Measurements from ENCODE around the gene P4HTM.
A peak's percentile ranks its signal among the peaks of the same experiment; 100 is the strongest.

P4HTM gene

GRCh38 chr3:49028298-49028672 lies 38.2 kb downstream of the P4HTM start:
- H3K36me3 Mint-ChIP-seq, result peaks cover 65% of the 10 kb centered on the region
- CTCF ChIA-PET, result interaction anchor here (0.6 kb wide), 1 partner anchor 44 kb away, joined by 3 read pairs; no protein-coding TSS in a partner anchor
- H3K27me3 Mint-ChIP-seq, result no peaks in the 10 kb centered on the region
- H3K27ac Mint-ChIP-seq, result peak overlapping the region; percentile 87
- peak overlapping the region; percentile 85 for H3K4me3 Mint-ChIP-seq
- peaks cover 53% of the 10 kb centered on the region for H3K4me1 Mint-ChIP-seq
- no peaks in the 10 kb centered on the region for H3K9me3 Mint-ChIP-seq
- no peak for DNase-seq

GRCh38 chr3:49028673-49029562 lies 38.9 kb downstream of the P4HTM start, which contains the start of gene IMPDH2:
Gene IMPDH2, minus strand, starts transcription at chr3:49029398. Its CDS starts 48 bp downstream, at chr3:49029350.
- H3K27ac Mint-ChIP-seq, result peak within 1 kb of the TSS; percentile 87
- peaks cover 48% of the 10 kb centered on the region for H3K4me1 Mint-ChIP-seq
- H3K4me3 Mint-ChIP-seq, result peak within 1 kb of the TSS; percentile 85

GRCh38 chr3:49029563-49029884 lies 39.5 kb downstream of the P4HTM start:
- no peaks in the 10 kb centered on the region for H3K27me3 Mint-ChIP-seq
- no peak for DNase-seq
- peaks cover 56% of the 10 kb centered on the region for H3K36me3 Mint-ChIP-seq
- H3K9me3 Mint-ChIP-seq, result no peaks in the 10 kb centered on the region
- H3K4me3 Mint-ChIP-seq, result peak overlapping the region; percentile 85
- H3K27ac Mint-ChIP-seq, result peak overlapping the region; percentile 87
- CTCF ChIA-PET, result interaction anchor here (0.5 to 1.3 kb wide), 6 partner anchors 9 to 315 kb away, joined by 3 to 10 read pairs (median 4); partner anchors contain the start of gene QRICH1
- H3K4me1 Mint-ChIP-seq, result peaks cover 44% of the 10 kb centered on the region

More at GRCh38 chr3:49028673-49029562, 38.9 kb downstream of the P4HTM start, which contains the start of gene IMPDH2:
- no peaks in the 10 kb centered on the region for H3K9me3 Mint-ChIP-seq
- CTCF ChIA-PET, result interaction anchor here (0.5 to 1.3 kb wide), 7 partner anchors 9 to 316 kb away, joined by 3 to 10 read pairs (median 3); partner anchors contain the start of gene QRICH1
- H3K27me3 Mint-ChIP-seq, result no peaks in the 10 kb centered on the region
- DNase-seq, result peak; percentile 94
- H3K36me3 Mint-ChIP-seq, result peaks cover 60% of the 10 kb centered on the region

- peak overlapping the region; percentile 87 for H3K27ac Mint-ChIP-seq
- H3K27me3 Mint-ChIP-seq, result no peaks in the 10 kb centered on the region
- peaks cover 57% of the 10 kb centered on the region for H3K36me3 Mint-ChIP-seq
- H3K4me1 Mint-ChIP-seq, result peaks cover 38% of the 10 kb centered on the region
- no peak for DNase-seq
- H3K4me3 Mint-ChIP-seq, result no peak overlapping the region
- CTCF ChIA-PET, result no interaction called here
- H3K9me3 Mint-ChIP-seq, result no peaks in the 10 kb centered on the region
Observed at GRCh38 chr3:49030321-49030720, 40.3 kb downstream of the P4HTM start.

GRCh38 chr3:49032646-49033304 lies 42.7 kb downstream of the P4HTM start:
- DNase-seq, result peak; percentile 14
- H3K36me3 Mint-ChIP-seq, result peaks cover 48% of the 10 kb centered on the region
- no peaks in the 10 kb centered on the region for H3K9me3 Mint-ChIP-seq
- H3K4me3 Mint-ChIP-seq, result no peak overlapping the region
- H3K4me1 Mint-ChIP-seq, result peaks cover 18% of the 10 kb centered on the region
- H3K27ac Mint-ChIP-seq, result no peak overlapping the region
- no peaks in the 10 kb centered on the region for H3K27me3 Mint-ChIP-seq
- CTCF ChIA-PET, result interaction anchor here (0.6 kb wide), 1 partner anchor 82 kb away, joined by 5 read pairs; no protein-coding TSS in a partner anchor

GRCh38 chr3:49034650-49035049 lies 44.6 kb downstream of the P4HTM start:
- Mint-ChIP-seq H3K4me3 (no peak overlapping the region), H3K27ac (no peak overlapping the region), H3K4me1 (peaks cover 3% of the 10 kb centered on the region), H3K27me3 (no peaks in the 10 kb centered on the region), H3K36me3 (peaks cover 44% of the 10 kb centered on the region), H3K9me3 (no peaks in the 10 kb centered on the region)
- CTCF ChIA-PET, result no interaction called here
- DNase-seq, result no peak

GRCh38 chr3:49035281-49035680 lies 45.2 kb downstream of the P4HTM start:
- CTCF ChIA-PET, result no interaction called here
- peaks cover 1% of the 10 kb centered on the region for H3K4me1 Mint-ChIP-seq
- peaks cover 45% of the 10 kb centered on the region for H3K36me3 Mint-ChIP-seq
- no peaks in the 10 kb centered on the region for H3K27me3 Mint-ChIP-seq
- no peak overlapping the region for H3K27ac Mint-ChIP-seq
- no peak overlapping the region for H3K4me3 Mint-ChIP-seq
- no peaks in the 10 kb centered on the region for H3K9me3 Mint-ChIP-seq
- no peak for DNase-seq

GRCh38 chr3:49053543-49053942 lies 63.5 kb downstream of the P4HTM start:
- H3K27me3 Mint-ChIP-seq, result no peaks in the 10 kb centered on the region
- no peak overlapping the region for H3K4me3 Mint-ChIP-seq
- DNase-seq, result no peak
- H3K36me3 Mint-ChIP-seq, result peaks cover 49% of the 10 kb centered on the region
- H3K27ac Mint-ChIP-seq, result no peak overlapping the region
- H3K9me3 Mint-ChIP-seq, result no peaks in the 10 kb centered on the region
- H3K4me1 Mint-ChIP-seq, result no peaks in the 10 kb centered on the region
- CTCF ChIA-PET, result no interaction called here

- H3K9me3 Mint-ChIP-seq, result no peaks in the 10 kb centered on the region
- no peak overlapping the region for H3K27ac Mint-ChIP-seq
- no peaks in the 10 kb centered on the region for H3K4me1 Mint-ChIP-seq
- peaks cover 47% of the 10 kb centered on the region for H3K36me3 Mint-ChIP-seq
- no peak for DNase-seq
- H3K4me3 Mint-ChIP-seq, result no peak overlapping the region
- H3K27me3 Mint-ChIP-seq, result no peaks in the 10 kb centered on the region
- CTCF ChIA-PET, result no interaction called here
Observed at GRCh38 chr3:49054344-49054862, 64.4 kb downstream of the P4HTM start.
